HG03342 (cell line): ENCODE measurements around the gene PEX14.
"Not testable (repeated sequence)": the region's sequence is repeated elsewhere in the genome, so short reads cannot be mapped to it uniquely, and the experiment has no call there.

Experiments
- ATAC-seq: cut with Tn5 transposase; IDR thresholded peaks from one replicate; pipeline ENCODE4 v1.9.1; 2021; ENCODE audit warnings: mild to moderate bottlenecking, moderate library complexity; ENCODE audit not compliant: unreplicated experiment

The PEX14 gene

GRCh38 chr1:10450156-10450814 lies 24.5 kb upstream of the PEX14 start:
- no peak for ATAC-seq

- ATAC-seq: no peak
Observed at GRCh38 chr1:10450836-10451235, 23.9 kb upstream of the PEX14 start.

GRCh38 chr1:10451287-10451686 lies 23.5 kb upstream of the PEX14 start:
- no peak for ATAC-seq

- ATAC-seq: no peak
Observed at GRCh38 chr1:10456048-10456447, 18.7 kb upstream of the PEX14 start.

DNA sequence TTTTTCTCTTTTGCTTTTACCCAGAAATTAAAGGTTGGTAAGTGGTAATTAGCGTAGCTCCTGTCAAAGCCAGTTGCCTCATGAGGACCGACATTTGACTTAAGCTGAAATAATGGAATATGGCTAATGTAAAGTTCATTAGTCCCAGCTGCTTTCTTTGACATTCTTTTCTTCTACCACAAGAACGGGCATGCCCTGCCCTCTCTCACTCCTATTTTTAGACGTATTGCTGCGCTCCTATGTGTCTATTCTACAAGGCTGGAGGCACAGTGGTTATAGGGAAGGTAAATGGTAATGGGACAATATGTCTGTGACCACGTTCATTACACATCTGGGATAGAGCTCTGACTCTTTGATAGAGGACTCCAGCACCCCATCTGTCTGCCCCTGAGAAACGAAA lies 18.1 kb upstream of the PEX14 start:
- ATAC-seq: no peak

- not testable (repeated sequence) for ATAC-seq
Observed at GRCh38 chr1:10457462-10457861, 17.3 kb upstream of the PEX14 start.

GRCh38 chr1:10457875-10458274 lies 16.9 kb upstream of the PEX14 start:
- no peak for ATAC-seq

DNA sequence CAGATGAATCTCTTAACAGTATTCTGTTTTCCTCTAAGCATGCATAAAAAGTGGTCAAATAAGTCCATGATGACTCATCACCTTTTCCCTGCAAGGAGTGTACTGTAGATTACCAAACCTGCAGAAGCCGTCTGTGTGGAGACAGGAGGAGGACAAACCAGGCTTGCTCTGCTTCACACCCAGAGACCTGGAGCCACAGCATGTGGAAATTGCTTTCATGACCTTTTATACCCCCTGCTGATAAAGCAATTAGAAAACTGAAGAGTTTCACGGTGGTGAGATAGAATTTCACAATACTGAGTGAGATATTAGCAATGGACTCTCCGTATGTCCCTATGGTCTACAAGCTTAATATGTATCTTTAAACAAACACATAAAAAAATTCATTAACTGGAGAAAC lies 15.6 kb upstream of the PEX14 start:
- ATAC-seq: no peak

DNA sequence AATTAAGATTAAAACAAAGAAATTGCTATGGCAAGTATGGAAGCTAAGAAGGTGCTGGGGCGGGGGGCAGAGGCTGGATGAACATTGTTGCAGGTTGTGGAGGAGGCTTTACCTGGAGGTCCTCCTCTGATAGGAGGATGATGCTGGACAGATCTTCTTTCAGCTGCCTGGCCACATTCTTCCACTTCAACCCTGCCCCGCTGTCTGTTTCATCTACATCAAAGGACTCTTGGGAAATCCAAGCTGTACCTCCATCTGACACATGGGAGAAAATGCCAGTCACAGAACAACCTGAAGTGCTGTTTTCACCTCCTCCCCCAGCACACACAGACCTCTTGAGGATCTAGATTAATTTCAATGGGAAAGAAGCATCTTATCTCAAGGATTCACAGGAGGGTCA lies 7.7 kb upstream of the PEX14 start:
- ATAC-seq: no peak

DNA sequence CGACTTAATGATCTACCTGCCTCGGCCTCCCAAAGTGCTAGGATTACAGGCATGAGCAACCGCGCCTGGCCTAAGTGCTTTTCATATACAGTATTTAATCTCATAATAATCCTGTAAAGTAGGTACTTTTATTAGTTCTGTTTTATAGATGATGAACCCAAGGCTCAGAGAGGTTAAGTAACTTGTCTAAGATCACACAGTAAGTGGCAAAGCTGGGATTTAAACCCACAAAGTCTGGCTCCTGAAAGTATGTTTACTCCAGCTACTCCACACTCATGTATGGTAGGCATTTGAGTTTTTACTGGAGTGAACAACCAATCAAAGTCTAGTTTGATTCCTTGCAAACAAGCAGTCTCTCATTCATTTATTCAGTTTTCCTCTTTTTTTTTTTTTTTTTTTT lies 4.7 kb upstream of the PEX14 start:
- ATAC-seq: no peak

GRCh38 chr1:10471411-10472219 lies 3.1 kb upstream of the PEX14 start:
- no peak for ATAC-seq

GRCh38 chr1:10472220-10473144 lies 2.3 kb upstream of the PEX14 start, which contains the start of gene DFFA:
DFFA (minus strand) TSS chr1:10472529; CDS start chr1:10472458, 71 bp downstream.
- peak; percentile 76 for ATAC-seq

GRCh38 chr1:10473145-10473765 lies 1.5 kb upstream of the PEX14 start:
- no peak for ATAC-seq

DNA sequence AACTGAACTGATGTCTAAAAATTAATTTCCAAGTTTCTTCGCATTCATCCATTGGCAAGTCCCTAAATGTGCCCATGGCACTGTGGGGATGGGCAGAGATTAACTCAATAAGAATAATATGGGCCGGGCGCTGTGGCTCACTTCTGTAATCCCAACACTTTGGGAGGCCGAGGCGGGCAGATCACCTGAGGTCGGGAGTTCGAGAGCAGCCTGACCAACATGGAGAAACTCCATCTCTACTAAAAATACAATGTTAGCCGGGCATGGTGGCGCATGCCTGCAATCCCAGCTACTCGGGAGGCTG lies 489 bp upstream of the PEX14 start:
- not testable (repeated sequence) for ATAC-seq

DNA sequence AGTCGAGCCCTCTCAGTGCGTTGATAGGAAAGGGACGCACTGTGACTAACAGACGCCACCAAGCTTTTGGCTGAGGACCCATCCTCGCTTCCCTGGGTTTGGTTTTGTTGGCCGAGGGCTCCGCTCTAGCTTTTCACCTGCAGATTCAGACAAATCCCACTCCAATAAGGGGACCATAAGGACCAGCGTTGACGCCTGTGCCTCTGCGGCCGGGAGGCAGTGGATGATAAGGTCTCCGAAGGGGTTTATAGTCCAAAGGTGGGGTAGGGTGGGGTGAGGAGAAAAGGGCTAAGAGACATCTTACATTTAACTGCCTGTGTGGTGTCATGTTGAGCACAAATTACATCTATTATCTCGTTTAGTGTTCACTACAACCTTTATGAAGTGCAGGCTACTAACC lies 760 bp downstream of the PEX14 start:
- ATAC-seq: no peak

GRCh38 chr1:10479296-10479695 lies 4.5 kb downstream of the PEX14 start:
- no peak for ATAC-seq

DNA sequence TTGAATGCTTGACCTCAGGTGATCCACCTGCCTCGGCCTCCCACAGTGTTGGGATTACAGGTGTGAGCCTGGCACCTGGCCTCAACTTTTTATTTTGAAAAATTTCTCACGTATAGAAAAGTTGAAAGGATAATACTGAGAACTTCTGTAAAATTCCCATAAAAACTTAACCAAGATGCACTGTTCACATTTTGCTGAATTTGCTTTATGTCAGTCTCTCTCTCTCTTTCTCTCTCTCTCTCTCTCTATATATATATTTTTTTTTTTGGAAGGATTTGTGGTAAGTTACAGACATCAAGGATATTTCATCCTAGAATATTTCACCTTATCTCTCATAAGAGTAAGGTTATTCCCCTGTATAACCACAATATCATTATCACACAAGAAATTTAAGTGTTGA lies 5.9 kb downstream of the PEX14 start:
- no peak for ATAC-seq

DNA sequence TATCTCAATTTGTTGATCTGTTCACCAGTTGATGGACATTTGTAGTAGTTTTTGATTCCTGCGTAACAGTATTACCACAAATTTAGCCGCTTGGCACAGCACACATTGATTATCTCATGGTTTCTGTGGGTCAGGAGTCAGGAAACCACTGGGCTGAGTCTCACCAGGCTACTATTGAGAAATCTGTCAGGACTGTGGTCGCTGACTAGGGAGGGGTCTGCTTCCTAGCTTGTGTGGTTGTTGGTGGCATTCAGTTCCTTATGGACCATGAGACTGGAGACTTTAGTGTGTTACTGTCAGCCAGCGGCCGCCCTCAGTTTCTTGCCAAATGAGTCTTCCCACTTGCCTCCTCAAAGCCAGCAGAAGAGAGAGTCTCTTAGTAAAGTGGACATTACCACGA lies 9.8 kb downstream of the PEX14 start:
- ATAC-seq: no peak

- no peak for ATAC-seq
Observed at GRCh38 chr1:10489291-10490055, 14.7 kb downstream of the PEX14 start.

GRCh38 chr1:10490286-10490970 lies 15.7 kb downstream of the PEX14 start:
- ATAC-seq: no peak
